Activated naive CD4-positive, alpha-beta T cell treated with Interleukin-2 at 50 U/mL for 16 hours (primary cell): ENCODE results near the gene DBX2.
"Not testable (repeated sequence)": the region's sequence is repeated elsewhere in the genome, so short reads cannot be mapped to it uniquely, and the experiment has no call there.

Source experiments
- DNase-seq: peaks from one replicate; pipeline ENCODE4 v3.0.0-alpha.2; 2020

Gene DBX2

GRCh38 chr12:45050751-45051571 is at the start of gene DBX2:
TSS of gene DBX2 (minus strand) at chr12:45051099. CDS start at chr12:45050927, 172 bp downstream.
- DNase-seq = no peak

- DNase-seq = no peak
These were observed 47.9 kb upstream of the DBX2 start for GRCh38 chr12:45098766-45099165.

GRCh38 chr12:45095417-45095816 is 44.5 kb upstream of the DBX2 start:
- DNase-seq = not testable (repeated sequence)

- no peak for DNase-seq
These were observed 42.2 kb upstream of the DBX2 start for GRCh38 chr12:45093051-45093450.

GRCh38 chr12:45089411-45090075 is 38.6 kb upstream of the DBX2 start:
- DNase-seq = no peak

GRCh38 chr12:45088608-45089007 is 37.7 kb upstream of the DBX2 start:
- DNase-seq = no peak

- DNase-seq = not testable (repeated sequence)
These were observed 33.3 kb upstream of the DBX2 start for GRCh38 chr12:45084248-45084647.

- no peak for DNase-seq
These were observed 26.4 kb upstream of the DBX2 start for GRCh38 chr12:45077251-45077650.

- no peak for DNase-seq
These were observed 25.6 kb upstream of the DBX2 start for GRCh38 chr12:45076417-45077026.

GRCh38 chr12:45075587-45076282 is 24.8 kb upstream of the DBX2 start:
- no peak for DNase-seq

GRCh38 chr12:45065125-45065626 is 14.3 kb upstream of the DBX2 start:
- DNase-seq = no peak

GRCh38 chr12:45060976-45061375 is 10.1 kb upstream of the DBX2 start:
- DNase-seq = no peak

- DNase-seq = no peak
These were observed 750 bp upstream of the DBX2 start for GRCh38 chr12:45051572-45052125.

- no peak for DNase-seq
These were observed 768 bp downstream of the DBX2 start for GRCh38 chr12:45049912-45050750.

GRCh38 chr12:45042599-45042998 is 8.3 kb downstream of the DBX2 start:
- no peak for DNase-seq

GRCh38 chr12:45040977-45041376 is 9.9 kb downstream of the DBX2 start:
- DNase-seq = no peak

- no peak for DNase-seq
These were observed 11.1 kb downstream of the DBX2 start for GRCh38 chr12:45039757-45040156.

GRCh38 chr12:45034861-45035265 is 16.0 kb downstream of the DBX2 start:
- no peak for DNase-seq

GRCh38 chr12:45017916-45018315 is 33.0 kb downstream of the DBX2 start:
- no peak for DNase-seq

- DNase-seq = no peak
These were observed 36.5 kb downstream of the DBX2 start for GRCh38 chr12:45014396-45014795.

GRCh38 chr12:45012749-45013148 is 38.1 kb downstream of the DBX2 start:
- no peak for DNase-seq

GRCh38 chr12:45010059-45010458 is 40.8 kb downstream of the DBX2 start:
- DNase-seq = no peak
